SK-N-SH treated with all-trans-retinoic acid at 6 μM for 48 hours (cell line): ENCODE results near the gene SYT12.

Experiments used
- ARNTL ChIP-seq: fragments of 450-650 bp; formaldehyde crosslinking; IDR thresholded peaks from 2 replicates; pipeline ENCODE4 v1.5.0; 2020; ENCODE audit warnings: low read depth, mild to moderate bottlenecking, moderate library complexity, borderline replicate concordance
- CSDC2 ChIP-seq: fragments of 250-450 bp; sonication (Bioruptor Pico); IDR thresholded peaks from 2 replicates; pipeline ENCODE4 v1.5.0; 2020; ENCODE audit warnings: mild to moderate bottlenecking, moderate library complexity
- ISL1 ChIP-seq: fragments of 250-450 bp; sonication (Bioruptor Pico); IDR thresholded peaks from 2 replicates; pipeline ENCODE4 v2.1.2; 2022; ENCODE audit warnings: mild to moderate bottlenecking, moderate library complexity
- RARB ChIP-seq: fragments of 250-450 bp; sonication (Bioruptor Pico); IDR thresholded peaks from 2 replicates; pipeline ENCODE4 v1.8.0; 2021; ENCODE audit warnings: mild to moderate bottlenecking, moderate library complexity
- ZFP3 ChIP-seq: fragments of 250-450 bp; sonication (Bioruptor Pico); IDR thresholded peaks from 2 replicates; pipeline ENCODE4 v1.5.0; 2020; ENCODE audit warnings: mild to moderate bottlenecking, moderate library complexity
- ZFP30 ChIP-seq: fragments of 450-650 bp; formaldehyde crosslinking; IDR thresholded peaks from 2 replicates; pipeline ENCODE4 v1.5.0; 2022; ENCODE audit warnings: mild to moderate bottlenecking, moderate library complexity
- ZNF70 ChIP-seq: fragments of 450-650 bp; formaldehyde crosslinking; IDR thresholded peaks from 2 replicates; pipeline ENCODE4 v1.5.0; 2020; ENCODE audit warnings: mild to moderate bottlenecking, moderate library complexity
- ZNF8 ChIP-seq: fragments of 450-650 bp; formaldehyde crosslinking; IDR thresholded peaks from 2 replicates; pipeline ENCODE4 v1.5.0; 2020; ENCODE audit warnings: mild to moderate bottlenecking, moderate library complexity
- TF ChIP-seq, protein P1 (sequence below): fragments of 250-450 bp; sonication (Bioruptor Pico); IDR thresholded peaks from 2 replicates; pipeline ENCODE4 v1.5.0; 2020; ENCODE audit warnings: mild to moderate bottlenecking, moderate library complexity
- TF ChIP-seq, protein P2 (sequence below): fragments of 250-450 bp; sonication (Bioruptor Pico); IDR thresholded peaks from 2 replicates; pipeline ENCODE4 v1.8.0; 2021; ENCODE audit warnings: low read depth, mild to moderate bottlenecking, moderate library complexity, borderline replicate concordance
- TF ChIP-seq, protein P3 (sequence below): fragments of 250-450 bp; sonication (Bioruptor Pico); IDR thresholded peaks from 2 replicates; pipeline ENCODE4 v1.5.1; 2020; ENCODE audit warnings: low read depth, mild to moderate bottlenecking, moderate library complexity

DNA sequence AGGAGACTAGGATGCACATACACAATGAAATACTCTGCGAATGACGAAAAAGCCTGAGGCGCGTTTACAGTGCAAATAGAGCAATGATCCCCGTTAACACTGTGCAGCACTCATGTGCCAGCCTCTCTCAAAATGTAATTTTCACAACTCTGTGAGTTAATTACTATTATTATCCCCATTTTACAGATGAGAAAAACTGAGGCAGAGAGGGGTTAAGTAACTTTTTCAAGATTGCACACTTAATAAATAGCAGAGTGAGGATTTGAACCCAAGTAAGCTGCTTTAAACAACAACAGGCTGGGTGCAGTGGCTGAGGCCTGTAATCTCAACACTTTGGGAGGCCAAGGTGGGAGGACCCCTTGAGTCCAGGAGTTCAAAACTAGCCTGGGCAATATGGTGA lies 21.6 kb upstream of the SYT12 start:
- TF ChIP-seq ZFP30 (CRISPR knock-in tag) = no peak
- no peak for TF ChIP-seq ZFP3 (CRISPR knock-in tag)
- no peak for TF ChIP-seq ARNTL (CRISPR knock-in tag)
- TF ChIP-seq, protein P1, sequence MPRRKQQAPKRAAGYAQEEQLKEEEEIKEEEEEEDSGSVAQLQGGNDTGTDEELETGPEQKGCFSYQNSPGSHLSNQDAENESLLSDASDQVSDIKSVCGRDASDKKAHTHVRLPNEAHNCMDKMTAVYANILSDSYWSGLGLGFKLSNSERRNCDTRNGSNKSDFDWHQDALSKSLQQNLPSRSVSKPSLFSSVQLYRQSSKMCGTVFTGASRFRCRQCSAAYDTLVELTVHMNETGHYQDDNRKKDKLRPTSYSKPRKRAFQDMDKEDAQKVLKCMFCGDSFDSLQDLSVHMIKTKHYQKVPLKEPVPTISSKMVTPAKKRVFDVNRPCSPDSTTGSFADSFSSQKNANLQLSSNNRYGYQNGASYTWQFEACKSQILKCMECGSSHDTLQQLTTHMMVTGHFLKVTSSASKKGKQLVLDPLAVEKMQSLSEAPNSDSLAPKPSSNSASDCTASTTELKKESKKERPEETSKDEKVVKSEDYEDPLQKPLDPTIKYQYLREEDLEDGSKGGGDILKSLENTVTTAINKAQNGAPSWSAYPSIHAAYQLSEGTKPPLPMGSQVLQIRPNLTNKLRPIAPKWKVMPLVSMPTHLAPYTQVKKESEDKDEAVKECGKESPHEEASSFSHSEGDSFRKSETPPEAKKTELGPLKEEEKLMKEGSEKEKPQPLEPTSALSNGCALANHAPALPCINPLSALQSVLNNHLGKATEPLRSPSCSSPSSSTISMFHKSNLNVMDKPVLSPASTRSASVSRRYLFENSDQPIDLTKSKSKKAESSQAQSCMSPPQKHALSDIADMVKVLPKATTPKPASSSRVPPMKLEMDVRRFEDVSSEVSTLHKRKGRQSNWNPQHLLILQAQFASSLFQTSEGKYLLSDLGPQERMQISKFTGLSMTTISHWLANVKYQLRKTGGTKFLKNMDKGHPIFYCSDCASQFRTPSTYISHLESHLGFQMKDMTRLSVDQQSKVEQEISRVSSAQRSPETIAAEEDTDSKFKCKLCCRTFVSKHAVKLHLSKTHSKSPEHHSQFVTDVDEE = no peak
- no peak for TF ChIP-seq ZNF70
- no peak for TF ChIP-seq RARB (CRISPR knock-in tag)
- TF ChIP-seq ZNF8 (CRISPR knock-in tag) = no peak
- TF ChIP-seq, protein P2, sequence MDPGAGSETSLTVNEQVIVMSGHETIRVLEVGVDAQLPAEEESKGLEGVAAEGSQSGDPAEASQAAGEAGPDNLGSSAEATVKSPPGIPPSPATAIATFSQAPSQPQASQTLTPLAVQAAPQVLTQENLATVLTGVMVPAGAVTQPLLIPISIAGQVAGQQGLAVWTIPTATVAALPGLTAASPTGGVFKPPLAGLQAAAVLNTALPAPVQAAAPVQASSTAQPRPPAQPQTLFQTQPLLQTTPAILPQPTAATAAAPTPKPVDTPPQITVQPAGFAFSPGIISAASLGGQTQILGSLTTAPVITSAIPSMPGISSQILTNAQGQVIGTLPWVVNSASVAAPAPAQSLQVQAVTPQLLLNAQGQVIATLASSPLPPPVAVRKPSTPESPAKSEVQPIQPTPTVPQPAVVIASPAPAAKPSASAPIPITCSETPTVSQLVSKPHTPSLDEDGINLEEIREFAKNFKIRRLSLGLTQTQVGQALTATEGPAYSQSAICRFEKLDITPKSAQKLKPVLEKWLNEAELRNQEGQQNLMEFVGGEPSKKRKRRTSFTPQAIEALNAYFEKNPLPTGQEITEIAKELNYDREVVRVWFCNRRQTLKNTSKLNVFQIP (CRISPR knock-in tag) = no peak
- TF ChIP-seq, protein P3, sequence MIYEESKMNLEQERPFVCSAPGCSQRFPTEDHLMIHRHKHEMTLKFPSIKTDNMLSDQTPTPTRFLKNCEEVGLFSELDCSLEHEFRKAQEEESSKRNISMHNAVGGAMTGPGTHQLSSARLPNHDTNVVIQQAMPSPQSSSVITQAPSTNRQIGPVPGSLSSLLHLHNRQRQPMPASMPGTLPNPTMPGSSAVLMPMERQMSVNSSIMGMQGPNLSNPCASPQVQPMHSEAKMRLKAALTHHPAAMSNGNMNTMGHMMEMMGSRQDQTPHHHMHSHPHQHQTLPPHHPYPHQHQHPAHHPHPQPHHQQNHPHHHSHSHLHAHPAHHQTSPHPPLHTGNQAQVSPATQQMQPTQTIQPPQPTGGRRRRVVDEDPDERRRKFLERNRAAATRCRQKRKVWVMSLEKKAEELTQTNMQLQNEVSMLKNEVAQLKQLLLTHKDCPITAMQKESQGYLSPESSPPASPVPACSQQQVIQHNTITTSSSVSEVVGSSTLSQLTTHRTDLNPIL (CRISPR knock-in tag) = no peak
- no peak for TF ChIP-seq ISL1
- no peak for TF ChIP-seq CSDC2 (CRISPR knock-in tag)
